T-helper 9 cell (primary cell): ENCODE results near the gene BNC2.

Experiments used
- DNase-seq: peaks from one replicate; pipeline ENCODE4 v3.0.0-alpha.2; 2020

The BNC2 gene

DNA sequence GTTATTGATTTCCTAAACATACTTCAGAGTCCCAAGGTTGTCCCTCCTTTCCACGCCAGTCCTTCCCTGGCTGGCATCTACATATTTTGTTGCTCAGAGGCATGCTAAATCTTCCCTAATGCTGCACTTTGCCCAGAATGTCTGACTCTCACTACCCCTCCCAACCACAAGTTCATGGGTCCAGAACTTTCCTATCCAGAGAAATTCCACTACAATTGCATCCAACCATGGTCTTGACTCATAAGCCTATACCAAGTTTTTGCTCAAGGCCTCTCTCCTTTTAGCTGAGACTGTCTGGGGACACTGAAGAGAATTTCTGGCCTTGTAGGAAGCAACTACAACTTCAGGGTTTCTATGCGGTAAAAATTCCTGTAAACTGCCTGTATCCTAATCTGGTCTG lies 206.3 kb downstream of the BNC2 start:
- no peak for DNase-seq

DNA sequence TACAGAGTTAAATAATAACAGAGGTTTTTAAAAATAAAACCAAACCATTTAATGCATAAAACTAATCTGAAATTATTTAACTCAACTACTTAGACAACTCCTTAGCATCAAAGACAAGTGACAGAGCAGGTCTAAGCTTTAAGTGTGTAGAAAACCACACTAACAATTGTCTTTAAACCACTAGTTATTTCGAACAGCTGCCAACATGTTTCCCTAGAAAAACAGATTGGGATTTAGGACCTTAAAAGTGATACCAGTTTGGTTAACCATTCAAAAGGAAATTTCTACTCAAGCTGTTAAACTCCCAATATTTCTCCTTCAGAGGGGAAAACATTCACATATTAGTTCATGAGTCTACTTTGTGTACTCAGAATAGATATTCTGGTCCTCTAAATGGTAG lies 208.7 kb downstream of the BNC2 start:
- DNase-seq = no peak

DNA sequence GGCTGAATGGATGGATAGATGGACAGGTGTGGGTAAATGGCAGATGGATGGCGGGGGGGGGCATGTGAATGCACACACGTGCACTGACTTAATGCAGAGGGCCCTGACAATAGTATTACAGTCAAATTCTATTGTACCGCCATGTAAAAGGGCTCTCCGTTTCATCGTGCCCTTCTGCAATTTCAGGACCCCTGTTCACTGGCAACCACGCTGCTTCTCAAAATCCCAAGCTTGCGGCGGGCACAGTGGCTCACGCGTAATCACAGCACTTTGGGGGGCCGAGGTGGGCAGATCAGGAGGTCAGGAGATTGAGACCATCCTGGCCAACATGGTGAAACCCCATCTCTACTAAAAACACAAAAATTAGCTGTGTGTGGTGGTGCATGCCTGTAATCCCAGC lies 211.4 kb downstream of the BNC2 start:
- no peak for DNase-seq

DNA sequence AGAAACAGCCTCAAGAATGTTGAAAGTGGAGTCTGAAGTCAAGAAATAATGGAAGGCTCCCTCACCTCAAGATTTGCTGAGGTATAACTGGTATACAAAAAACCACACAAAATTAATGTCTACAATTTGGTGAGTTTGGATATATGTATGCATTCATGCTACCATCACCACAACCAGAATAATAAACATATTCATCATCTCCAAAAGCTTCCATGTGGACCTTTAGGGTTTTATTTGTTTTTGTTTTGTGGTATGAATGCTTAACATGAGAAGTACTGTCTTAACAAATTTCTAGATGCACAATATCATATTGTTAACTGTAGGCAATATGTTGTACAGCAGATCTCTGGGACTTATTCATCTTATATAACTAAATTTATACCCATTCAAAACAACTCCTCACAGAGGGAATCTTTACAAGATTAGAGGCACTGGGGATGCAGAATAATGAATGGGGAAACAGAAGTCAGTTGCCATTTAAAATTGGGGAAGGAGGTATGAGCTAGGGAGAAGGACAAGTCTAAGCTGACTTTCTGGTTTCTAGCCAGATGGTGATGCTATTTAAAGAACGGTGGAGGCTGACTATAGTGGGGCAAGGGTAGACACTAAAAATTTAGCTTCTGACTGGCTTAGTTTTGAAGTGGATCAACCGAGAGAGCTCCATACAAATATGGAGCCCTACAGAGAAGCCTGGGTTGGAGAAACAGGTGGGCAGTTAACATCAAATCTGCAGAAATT lies 213.9 kb downstream of the BNC2 start:
- no peak for DNase-seq

DNA sequence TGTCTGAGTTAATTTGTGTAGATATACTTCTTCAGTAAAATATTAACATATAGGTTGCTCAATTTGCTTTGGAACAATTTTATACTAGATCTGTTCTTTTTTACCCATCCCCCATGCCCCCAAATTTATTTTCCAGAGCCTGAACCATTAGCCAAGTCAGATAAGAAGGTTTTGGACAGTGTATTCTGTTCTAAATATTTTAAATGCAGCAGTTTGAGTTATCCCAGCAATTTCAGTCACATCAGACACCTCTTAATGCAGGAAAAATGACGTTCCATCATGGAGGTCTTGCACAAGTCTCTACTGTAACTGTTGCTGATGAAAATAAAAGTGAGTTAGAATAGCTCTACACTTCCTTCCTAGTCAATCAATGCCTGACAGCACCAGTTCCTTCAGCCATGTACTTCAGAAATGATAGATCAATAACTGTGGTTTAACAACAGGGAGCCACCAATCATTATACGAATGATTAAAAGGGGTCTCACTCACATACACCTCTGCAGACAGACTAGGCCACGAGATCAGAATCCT lies 215.8 kb downstream of the BNC2 start:
- DNase-seq = no peak

DNA sequence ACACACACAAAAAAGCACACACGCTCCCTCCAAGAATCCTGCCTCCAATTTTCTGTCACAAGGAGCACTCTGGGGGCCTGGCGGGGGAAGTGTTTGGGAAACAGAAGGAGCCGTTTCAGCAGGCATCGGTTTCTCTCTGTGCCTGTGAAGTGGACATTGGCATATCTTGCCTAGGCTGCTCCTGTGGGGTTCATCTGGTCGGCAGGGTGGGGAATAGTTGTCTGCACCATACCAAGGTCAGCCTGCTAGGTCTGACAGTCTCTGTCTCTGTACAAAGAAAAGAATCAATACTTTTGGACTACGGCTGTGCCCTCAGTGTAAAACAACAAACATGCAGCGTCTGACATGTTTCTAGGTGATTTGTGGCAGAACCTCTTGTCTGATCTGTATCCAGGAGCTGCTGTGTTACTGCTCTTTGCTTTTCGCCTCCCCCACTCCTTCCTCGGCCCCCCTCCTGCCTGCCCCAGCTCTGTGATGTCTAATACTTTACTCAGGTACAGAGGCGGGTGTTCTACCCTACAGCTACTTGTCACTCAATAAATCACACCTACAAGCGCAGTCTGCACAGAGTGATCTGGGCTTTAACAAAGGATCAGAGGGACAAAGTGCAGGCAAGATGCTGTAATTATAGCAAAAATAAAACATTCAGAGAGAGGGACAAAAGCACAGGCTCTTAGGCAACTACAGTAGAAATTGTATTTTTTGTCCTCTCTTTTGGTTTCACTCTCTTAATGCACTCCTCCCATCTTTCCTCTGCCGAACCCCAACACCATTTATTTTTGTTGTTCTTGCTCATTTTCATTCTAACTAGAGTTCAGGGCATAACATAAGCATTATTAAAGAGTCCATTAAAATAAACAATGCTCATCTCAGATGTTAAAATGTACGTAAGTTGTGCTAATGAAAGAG lies 216.7 kb downstream of the BNC2 start:
- DNase-seq = no peak

DNA sequence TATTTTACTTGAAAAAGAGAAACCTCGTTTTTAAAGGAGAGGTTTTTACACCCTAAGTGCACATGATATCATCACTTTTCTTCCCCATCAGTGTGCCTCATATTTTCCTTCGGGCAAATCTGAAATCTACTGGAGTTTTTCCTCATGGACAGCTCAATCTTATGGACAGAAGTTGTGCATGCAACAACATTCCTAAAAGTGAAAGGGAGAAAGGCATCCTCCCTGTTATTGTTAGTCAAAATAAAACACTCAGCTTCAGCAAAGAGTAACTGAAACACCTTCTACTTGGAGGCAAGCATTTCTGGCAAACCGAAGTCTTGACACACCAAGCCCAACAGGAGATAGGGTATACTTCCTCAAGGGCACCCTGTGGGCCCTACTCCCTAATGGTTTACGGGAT lies 217.9 kb downstream of the BNC2 start:
- no peak for DNase-seq

DNA sequence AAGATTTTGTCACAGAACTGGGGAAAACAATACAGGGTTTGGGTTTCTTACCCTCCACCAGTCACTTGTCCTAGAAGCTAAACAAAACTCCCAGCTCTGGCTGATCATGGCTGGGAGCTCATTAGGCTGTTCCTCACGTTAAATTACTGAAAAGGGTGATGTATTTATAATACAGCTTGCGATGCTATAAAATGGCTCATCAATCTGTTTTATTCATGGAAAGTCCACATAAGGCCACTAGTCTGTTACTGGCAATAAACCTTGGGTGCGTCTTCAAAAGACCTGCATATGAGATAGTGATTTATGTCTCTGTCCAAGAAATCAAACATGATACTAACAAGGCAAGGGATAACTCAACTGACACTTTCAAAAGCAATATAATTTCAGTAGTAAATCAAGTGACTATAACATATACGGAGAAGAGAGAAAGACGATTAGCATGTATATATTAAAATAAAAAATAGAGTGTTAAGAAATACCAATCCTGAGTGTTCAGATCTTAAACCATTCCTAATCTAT lies 219.0 kb downstream of the BNC2 start:
- DNase-seq = no peak

DNA sequence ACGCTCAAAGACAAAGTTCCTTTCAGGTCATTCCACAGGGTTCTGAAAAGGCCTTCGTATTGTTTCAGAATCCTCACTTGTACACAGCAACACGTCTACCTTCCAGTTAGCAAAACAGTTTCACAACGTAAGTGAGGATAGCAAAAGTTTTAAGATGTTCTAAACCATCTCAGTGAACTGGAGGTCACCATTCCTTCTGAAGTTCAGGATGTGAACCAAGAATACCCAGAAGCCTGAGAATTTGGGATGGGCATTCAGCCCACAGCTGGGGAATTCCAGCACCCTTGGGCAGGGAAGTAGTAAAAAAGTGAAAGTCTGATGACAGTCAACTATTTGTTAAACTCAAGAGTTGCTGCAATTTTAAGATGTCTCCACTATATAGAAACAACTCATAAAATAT lies 224.5 kb downstream of the BNC2 start:
- DNase-seq = no peak

DNA sequence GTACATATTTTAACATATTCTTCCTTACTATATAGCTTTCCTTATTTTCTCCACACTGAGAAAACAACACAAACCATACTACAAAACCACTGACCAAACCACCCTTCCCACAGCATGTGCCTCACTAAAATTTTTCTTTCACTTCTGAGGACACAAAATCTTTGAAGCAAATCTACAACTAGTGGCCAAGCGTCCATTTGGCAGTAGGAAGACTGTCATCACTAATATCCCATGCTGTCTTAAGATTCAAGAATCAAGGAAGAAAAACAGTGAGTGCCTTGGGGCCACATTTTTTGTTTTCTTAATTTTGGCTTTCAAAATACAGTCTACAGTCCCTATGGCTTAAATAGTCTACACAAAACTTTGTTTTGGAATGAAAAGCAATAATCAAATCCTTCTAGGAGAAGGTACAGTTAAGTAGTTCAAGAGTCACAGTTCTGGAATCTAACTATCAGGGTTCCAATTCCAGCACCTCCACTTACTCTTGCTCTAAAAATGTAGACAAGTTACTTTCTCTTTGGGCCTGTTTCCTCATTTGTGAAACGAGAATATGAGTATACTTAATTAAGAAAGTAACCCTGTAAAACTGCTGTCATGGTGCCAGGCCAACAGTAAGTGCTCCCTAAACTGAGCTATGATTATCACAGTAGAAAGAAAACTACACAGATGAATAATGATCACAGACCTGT lies 227.9 kb downstream of the BNC2 start:
- no peak for DNase-seq

DNA sequence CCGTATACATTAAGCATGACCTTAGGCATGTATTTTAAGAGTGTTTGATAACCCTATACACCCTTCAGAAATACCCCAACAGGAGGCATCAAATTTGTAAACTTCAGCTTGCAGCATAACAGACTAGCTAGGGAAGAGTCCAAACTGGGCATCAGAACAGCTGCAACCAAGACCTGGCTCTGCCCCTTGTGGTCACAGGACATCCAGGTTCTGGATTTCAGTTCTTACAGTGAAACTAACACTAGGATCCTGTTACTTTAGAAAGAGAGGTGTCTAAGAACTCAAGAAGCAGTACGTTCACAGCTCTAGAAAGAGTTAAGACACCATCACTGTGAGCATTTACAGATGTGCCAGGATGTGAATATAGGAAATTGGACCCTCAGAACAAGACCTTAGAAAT lies 229.8 kb downstream of the BNC2 start:
- no peak for DNase-seq

DNA sequence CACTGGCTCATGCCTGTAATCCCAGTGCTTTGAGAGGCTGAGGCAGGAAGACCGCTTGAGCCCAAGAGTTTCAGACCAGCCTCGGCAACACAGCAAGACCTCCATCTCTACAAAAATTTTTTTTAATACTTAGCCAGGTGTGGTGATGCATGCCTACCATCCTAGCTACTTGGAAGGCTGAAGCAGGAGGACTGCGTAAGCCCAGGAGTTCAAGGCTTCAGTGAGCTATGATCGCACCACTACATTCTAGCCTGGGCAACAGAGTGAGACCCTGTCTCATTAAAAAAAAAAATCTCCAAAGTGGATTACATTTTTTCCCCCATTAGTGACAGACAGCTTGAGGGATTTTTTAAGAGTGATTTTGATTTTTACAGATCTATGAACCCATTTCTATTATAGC lies 230.8 kb downstream of the BNC2 start:
- DNase-seq = no peak

DNA sequence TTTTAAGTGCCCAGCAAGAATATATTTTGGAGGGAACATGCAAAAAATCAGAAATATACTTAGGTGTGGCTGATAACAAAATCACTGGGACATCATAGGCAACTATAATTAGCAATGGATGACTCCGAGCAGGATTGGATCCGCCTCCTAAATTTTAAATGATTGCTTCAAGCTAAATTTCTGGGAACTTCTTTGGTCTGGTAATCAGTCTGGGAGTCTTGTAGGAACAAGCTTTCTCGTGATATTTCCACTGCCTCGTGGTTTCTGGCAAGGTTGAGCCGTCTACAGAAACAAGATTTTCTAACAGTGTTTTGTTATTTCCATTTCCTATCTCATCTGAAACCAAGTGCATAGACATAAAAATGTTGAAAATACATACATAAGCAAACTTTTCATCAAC lies 232.6 kb downstream of the BNC2 start:
- DNase-seq = no peak

DNA sequence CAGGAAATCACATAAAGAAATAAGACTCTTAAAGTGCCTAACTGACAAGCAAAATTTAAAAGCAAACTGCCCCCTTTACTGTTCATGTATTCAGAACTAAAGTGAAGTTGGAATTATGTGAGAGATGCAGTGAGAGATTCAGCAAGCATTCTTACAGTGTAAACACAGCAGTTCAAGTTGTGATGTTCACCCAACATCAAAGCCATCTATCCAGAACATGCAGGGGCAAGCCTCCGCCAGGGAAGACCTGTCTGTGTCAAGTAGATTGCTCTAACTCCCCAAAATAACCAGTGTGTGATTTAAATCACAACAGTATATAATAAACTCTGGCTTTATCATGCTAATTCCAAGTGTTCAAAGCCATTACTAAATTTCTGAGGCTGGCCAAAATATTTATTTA lies 233.3 kb downstream of the BNC2 start:
- DNase-seq = no peak

DNA sequence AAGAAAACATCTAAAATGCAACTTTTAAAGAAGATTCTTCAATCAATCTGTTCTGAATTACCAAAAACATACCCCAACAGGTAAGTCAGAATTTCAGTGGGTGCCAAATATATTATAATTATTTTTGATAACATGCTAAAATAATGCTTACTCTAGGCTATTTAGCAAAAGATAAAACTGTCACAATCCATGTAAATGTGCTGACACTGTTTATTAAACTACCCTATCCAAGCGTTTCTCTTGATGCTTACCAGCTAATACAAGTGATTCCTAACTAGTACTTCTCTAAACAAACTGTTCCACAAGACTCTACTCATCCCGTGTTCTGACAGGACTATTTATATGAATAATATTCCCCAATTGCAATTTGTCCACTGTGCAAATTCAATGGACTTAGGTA lies 236.7 kb downstream of the BNC2 start:
- DNase-seq = no peak

DNA sequence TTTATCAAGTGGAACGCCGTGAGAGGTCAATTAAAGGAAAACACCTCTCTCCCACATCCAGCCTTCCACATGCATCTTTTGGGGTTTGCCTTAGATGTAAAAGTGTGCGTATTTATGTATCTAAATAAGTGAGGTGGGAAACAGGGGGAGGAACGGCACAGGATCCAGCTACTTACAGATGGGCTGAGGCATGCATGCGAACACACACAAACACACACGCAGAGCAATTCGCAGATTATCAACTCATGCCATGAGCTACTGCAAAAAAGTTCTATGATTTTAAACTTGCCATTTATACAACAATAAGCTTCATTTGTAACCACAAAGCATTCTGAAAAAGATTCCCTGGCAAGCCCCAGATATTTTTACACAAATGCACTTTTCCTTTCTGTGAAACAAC lies 242.1 kb downstream of the BNC2 start:
- no peak for DNase-seq

DNA sequence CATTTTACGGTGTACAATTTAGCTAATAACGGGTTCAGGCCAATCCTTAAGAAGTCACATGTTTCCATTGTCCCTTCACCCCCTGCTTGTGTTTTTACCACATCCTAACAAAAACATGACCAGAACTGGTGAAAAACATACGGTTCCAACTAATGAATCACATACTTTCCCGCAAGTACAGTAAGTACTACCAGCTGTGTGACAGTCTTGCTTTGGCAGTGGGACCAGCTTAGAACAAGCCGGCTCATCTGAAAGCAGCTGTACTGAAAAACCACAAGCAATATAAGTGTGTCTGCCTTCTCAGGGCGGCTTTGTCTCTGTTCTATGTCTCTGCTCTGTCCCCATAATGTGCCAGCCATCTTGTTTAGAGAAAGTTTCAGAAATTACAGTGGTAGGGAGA lies 242.5 kb downstream of the BNC2 start:
- no peak for DNase-seq

DNA sequence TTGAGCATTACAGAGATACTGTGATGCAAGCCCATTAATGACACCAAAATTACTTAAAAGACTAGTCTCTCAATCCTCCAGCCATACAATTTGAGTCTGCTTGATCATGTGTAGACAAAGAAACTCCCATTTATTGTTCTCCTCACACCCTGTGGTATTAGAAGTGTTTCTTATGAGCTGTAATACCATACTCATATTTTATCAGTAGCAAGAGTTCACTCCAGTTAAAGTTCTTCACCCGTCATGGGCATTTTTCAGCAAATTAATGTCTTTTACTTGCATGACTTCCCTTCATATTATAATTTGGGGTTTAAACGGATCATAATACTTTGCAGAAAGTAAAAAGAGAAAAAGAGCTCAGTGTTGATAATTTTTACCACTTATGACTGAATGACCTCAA lies 242.9 kb downstream of the BNC2 start:
- no peak for DNase-seq

DNA sequence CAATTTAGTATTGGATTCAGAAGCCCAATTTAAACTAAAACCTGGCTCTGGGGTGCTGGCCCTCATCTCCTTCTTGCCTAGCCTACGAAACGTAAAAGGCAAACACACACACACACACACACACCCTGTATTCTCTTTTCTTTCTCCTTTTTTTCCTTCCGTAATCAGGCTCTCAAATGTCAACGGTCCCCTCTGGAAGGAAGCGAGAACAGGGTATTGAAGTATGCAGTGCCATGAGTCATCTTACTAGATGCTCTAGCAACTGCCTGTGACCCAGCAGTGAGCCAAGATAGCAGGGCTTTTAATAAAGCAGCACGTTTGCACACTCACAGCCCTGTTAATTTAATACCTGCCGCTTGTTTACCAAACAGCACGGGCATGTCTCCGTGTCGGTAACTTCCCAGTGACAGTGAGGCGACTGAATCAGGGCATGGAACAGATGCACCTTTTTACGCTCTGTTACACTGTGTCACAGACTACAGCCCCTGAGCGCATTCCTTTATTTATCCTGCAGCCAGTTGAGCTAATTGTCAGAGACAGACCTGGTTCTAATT lies 243.8 kb downstream of the BNC2 start:
- no peak for DNase-seq

DNA sequence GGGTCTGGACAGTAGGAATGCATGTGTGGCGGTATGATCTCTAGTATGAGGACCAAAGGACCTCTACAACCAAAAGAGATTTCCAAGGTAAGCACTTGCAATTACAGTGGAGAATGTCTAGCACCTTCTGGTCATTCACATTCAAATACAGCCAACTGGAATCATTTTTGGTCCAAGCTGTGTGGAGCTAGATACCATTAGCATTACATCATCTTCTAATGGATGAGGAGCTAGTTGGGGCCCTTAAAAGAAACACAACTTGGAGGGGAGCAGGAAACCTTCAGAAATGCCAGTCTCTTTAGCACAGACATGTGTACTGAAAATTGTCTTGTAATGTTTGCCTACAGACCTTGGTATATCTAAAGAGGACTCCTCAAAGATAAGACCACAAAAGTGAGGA lies 244.7 kb downstream of the BNC2 start:
- no peak for DNase-seq

DNA sequence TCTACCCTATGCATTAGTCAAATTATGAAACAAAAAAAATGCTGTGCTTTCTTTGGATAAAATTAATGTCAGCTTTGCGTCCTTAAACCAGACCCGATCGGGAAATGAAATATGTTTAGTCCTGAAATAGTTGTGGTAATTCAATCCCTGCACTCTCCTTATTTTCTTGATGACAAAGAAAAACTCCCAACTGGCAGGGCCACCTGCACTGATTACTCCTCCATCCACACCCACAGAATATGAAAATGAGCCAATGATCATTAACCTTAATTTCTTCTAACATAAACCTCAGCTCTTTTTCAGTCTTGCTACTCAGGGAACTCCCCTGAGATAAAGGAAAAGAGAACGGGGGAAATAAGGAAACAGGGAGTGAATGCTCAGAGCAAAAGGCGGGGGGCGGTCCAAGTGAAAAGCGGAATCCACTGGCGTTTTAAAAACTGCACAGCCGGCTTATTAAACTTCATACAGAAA lies 245.3 kb downstream of the BNC2 start:
- no peak for DNase-seq

DNA sequence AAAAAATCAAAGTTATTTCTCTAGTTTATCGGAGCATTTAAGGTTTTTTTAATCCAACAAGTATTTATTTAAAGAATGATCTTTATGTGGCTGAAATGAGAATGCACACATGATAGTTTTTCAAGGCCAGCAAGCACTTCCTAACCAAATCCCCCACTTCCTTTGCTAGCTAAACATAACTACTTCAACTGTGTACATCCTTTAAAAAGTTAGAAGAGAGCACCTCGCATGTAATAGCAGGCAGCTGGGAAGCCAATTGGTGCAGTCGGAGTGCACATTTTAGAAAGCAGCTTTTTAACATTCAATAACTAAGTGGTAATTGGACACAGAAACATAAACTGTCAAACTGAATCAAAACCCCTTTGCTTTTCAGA lies 245.7 kb downstream of the BNC2 start:
- DNase-seq = no peak
